ENCODE measurements around the gene FSCN2. TPM values are rescaled to one million over a fixed set of nuclear protein-coding genes. Genes with fewer than 3 reads are reported as not detected.

The FSCN2 gene
- total RNA-seq, 6 experiments from 2014 or later, result 0.22 TPM; not detected in 5

DNA sequence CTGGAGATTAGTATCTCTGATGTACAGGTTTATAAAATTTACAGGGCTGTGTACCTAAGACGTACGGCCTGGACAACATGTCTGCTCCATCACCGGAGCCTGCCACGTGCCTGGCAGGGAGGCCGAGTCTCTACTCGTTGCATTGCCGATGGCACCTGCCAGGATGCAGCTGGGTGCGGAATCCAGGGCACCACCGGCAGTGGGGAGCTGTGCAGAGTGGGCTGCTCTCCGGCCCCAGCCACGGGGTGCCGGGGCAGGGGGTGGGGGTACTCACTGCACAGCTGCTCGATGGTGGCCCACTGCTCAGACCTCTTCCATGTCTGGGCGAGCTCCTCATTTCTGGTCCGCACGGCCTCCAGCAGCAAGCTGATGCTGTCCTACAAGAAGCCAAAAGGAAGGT, 37.1 kb downstream of the FSCN2 start:
- WGBS (ENCODE audit: insufficient coverage, low coverage, low lambda C conversion rate, missing lambda C conversion rate), result 92% methylated on average over 6 of the region's 16 CpGs
- H3K36me3 ChIP-seq, result peaks cover 0 to 80% (median 40%) of the 10 kb centered on the region in 4 donors
- no peaks in the 10 kb centered on the region for H3K27me3 ChIP-seq
- H3K4me1 ChIP-seq, result peaks cover 7 to 26% (median 16%) of the 10 kb centered on the region in 4 donors
- no peaks in the 10 kb centered on the region for H3K9me3 ChIP-seq
- no peak overlapping the region for H3K4me3 ChIP-seq
- TF ChIP-seq CTCF (IDR thresholded peaks at IDR 0.05) (no peak), POLR2A (IDR thresholded peaks at IDR 0.05) (no peak)
- H3K27ac ChIP-seq, result no peak overlapping the region
- intact Hi-C loops (cut with DNase I), result no loop called here
- no peak for ATAC-seq
- DNase-seq, result no peak

DNA sequence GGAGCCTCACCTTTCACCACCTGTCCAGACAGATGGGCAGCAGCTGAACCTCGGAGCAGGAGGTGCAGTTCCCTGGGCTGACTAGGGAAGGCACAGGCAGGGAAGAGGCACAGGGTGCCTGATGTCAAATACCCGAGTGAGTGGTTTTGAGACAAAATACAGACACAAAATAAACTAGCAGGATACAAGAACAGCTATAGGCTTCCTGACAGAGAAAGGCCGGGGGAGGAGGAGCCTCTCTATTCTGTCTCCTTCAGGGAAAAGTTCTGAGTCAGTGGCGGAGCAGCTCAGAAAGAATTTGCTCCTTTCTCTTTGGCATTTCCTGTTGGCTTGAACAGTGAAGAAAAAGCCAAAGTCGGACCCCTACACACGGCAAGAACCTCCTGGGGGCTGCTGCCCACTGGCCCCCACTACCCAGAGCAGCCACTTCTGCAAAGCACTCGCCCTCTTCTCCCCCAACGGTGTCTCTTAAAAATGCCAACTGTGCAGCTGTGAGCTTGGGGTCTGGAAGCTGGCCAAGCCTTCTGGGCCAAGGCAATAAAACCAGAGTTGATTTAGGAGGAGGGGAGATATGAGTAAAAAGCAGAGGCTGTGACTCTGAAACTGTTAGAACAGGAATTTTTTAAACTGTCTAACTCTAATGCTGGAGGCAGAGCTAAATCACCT, 38.4 kb downstream of the FSCN2 start:
- peak overlapping the region in 1 of 3 donors; percentile 12 for H3K4me3 ChIP-seq
- intact Hi-C loops (cut with DNase I), result no loop called here
- peaks cover 7 to 26% (median 16%) of the 10 kb centered on the region in 4 donors for H3K4me1 ChIP-seq
- TF ChIP-seq POLR2A (IDR thresholded peaks at IDR 0.05) (no peak), CTCF (IDR thresholded peaks at IDR 0.05) (no peak)
- no peaks in the 10 kb centered on the region for H3K27me3 ChIP-seq
- H3K9me3 ChIP-seq, result no peaks in the 10 kb centered on the region
- WGBS (ENCODE audit: insufficient coverage, low coverage, low lambda C conversion rate, missing lambda C conversion rate), result 5% methylated on average over 7 of the region's 8 CpGs
- H3K27ac ChIP-seq, result peak overlapping the region; percentile 26 to 60 (median 57)
- DNase-seq (peak; percentile 74 to 84 (median 77)), ATAC-seq (peak; percentile 67 to 80 (median 74))
- H3K36me3 ChIP-seq, result peaks cover 0 to 80% (median 45%) of the 10 kb centered on the region in 4 donors

DNA sequence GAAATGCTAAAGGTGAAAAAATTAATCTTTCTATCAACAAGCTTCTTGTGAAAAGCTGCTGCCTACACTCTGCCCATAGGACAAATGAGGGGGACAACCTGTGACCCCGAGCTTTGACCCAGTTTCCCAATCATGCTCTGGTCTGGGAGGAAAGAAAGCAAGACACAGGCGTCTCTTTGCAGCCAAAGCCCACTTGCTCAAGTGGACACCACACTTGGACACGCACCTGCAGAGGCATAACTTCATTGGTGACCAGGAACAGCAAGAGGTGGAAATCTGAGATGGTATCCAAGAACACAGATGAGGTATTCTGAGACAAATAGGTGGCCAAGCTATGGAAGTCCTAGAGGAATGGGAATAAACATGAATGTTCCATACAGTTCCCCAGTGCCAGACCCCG, 39.0 kb downstream of the FSCN2 start:
- DNase-seq (no peak), ATAC-seq (peak in 2 of 4 donors; percentile 25 to 37)
- WGBS (ENCODE audit: insufficient coverage, low coverage, low lambda C conversion rate, missing lambda C conversion rate), result 12% methylated on average over 3 of the region's 4 CpGs
- H3K36me3 ChIP-seq, result peaks cover 0 to 79% (median 44%) of the 10 kb centered on the region in 4 donors
- TF ChIP-seq POLR2A (IDR thresholded peaks at IDR 0.05) (no peak), CTCF (IDR thresholded peaks at IDR 0.05) (no peak)
- H3K27ac ChIP-seq, result peak overlapping the region; percentile 7 to 57 (median 26)
- H3K4me3 ChIP-seq, result no peak overlapping the region
- intact Hi-C loops (cut with DNase I), result no loop called here
- H3K27me3 ChIP-seq, result no peaks in the 10 kb centered on the region
- H3K4me1 ChIP-seq, result peaks cover 7 to 26% (median 16%) of the 10 kb centered on the region in 4 donors
- H3K9me3 ChIP-seq, result no peaks in the 10 kb centered on the region

- Histone ChIP-seq H3K27ac (no peak overlapping the region), H3K4me3 (no peak overlapping the region), H3K9me3 (no peaks in the 10 kb centered on the region), H3K27me3 (no peaks in the 10 kb centered on the region), H3K36me3 (peaks cover 0 to 73% (median 44%) of the 10 kb centered on the region in 4 donors), H3K4me1 (peaks cover 7 to 26% (median 16%) of the 10 kb centered on the region in 4 donors)
- no peak for DNase-seq
- intact Hi-C loops (cut with DNase I), result no loop called here
- WGBS (ENCODE audit: insufficient coverage, low coverage, low lambda C conversion rate, missing lambda C conversion rate), result no CpG with 5 or more reads among the region's 10 CpGs
- TF ChIP-seq CTCF (IDR thresholded peaks at IDR 0.05) (no peak), POLR2A (IDR thresholded peaks at IDR 0.05) (no peak)
- ATAC-seq, result no peak
These were observed 40.2 kb downstream of the FSCN2 start for GRCh38 chr17:81568416-81568815.
